CD1c-positive myeloid dendritic cell (primary cell): ENCODE data around the gene MZT2A.
"Not testable (repeated sequence)": the region's sequence is repeated elsewhere in the genome, so short reads cannot be mapped to it uniquely, and the experiment has no call there.

Experiments used
- DNase-seq: peaks from one replicate; pipeline ENCODE4 v3.0.0-alpha.2; 2016; ENCODE audit errors: extremely low spot score

MZT2A gene

GRCh38 chr2:131520526-131520925, 28.3 kb upstream of the MZT2A start:
- no peak for DNase-seq

DNA sequence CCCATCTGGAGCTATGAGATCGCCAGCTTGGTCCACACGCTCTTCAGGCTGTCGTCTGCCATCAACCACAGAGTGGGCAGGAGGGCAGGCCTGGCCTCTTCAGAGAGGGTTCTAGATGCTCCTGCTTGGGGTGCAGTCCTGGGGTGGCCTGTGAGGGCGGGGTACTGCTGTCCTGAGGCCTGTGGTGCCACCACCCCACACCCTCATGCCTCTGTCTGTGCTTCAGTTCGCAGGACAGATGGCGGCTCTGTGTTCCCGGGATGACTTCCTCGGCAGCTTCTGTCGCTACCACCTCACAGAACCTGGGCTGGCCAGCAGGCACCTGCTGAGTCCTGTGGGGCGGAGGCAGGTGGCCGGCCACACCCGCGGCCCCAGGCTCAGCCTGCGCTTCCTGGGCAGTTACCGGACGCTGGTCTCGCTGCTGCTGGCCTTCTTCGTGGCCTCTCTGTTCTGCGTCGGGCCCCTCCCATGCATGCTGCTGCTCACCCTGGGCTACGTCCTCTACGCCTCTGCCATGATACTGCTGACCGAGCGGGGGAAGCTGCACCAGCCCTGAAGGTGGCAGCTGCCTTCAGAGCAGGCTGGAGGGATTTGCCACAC, 27.8 kb upstream of the MZT2A start:
- not testable (repeated sequence) for DNase-seq

DNA sequence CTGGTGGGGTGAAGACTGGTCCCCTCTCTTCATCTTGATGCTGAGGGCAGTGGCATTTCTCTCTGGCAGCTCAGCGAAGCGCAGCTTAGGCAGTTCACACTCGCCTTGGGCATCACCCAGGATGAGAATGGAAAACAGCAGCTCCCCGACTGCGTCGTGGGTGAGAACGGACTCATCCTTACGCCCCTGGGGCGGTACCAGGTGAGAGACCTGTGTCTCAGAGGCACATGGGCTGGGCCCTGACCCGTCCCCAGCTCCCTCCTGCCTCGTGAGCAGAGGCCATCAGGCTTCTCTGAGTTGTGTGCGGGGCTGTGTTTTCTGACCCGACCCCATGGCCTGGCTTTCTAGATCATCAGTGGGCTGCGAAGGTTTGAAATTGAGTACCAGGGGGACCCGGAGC, 27.3 kb upstream of the MZT2A start:
- DNase-seq: no peak

DNA sequence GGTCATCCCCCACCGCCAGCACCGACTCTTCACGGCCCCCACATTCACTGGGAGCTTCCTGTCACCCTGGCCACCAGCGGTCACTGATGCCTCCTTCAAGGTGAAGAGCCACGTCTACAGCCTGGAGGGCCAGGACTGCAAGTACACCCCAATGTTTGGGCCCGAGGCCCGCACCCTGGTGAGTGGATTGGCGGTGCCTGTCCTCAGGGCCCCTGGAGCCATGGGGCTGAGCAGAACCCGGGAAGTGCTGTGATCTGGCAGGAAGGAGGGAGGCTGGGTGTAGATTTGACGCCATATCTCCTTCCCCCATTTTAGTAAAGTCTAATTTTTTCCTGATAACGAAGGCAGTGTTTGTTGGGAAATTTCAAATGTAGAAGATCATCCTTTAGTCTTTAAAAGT, 26.3 kb upstream of the MZT2A start:
- not testable (repeated sequence) for DNase-seq

GRCh38 chr2:131517856-131518255, 25.7 kb upstream of the MZT2A start:
- DNase-seq: not testable (repeated sequence)

DNA sequence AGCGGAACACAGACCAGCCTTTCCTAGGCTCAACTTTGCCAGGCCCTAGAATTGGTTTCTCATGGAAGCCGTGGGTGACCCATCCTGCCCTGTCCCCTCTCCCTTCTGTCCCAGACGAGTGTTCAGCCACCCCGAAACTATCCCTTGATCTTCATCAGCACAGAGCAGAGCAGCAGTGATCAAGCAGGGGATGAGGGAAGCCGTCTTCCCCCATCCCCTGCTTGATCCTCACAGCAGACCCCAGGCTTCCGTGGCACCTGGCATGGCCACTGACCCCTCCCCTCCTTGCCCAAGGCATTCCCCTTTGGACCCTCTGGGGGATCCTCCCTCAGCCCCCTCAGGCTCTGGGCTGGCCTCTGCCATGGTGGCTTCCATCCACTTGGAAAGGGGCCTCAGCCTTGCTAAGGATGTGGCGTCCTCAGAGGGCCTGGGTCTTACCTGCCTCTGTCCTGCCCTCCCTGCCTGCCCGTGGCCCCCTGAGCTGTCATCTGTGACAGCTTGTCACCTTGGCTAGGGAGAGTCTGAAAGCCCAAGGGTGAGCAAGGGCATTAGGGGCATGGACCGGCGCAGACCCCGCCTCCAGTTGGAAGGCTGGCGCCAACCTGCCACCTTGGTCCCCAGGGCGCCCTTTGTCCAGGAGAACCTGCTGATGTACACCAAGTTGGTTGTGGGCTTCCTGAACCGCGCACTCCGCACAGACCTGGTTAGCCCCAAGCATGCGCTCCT, 25.1 kb upstream of the MZT2A start:
- DNase-seq: no peak

DNA sequence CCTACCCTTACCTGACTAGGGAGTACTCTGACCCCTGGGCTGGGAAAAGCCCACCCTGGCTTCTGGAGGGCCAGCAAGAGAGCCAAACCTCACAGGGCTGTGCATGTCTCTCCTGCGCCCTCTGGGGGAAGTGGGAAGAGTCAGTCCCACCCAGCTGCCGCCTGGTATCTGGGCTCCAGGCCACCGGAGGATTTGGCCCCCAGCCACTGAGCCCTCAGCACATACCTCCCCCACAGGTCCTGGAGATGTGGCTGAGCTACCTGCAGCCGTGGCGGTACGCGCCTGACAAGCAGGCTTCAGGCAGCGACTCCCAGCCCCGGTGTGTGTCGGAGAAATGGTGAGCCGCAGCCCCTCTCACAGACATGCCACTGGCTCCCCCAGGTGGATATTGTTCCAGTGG, 24.4 kb upstream of the MZT2A start:
- DNase-seq: not testable (repeated sequence)

GRCh38 chr2:131516011-131516410, 23.8 kb upstream of the MZT2A start:
- no peak for DNase-seq

- DNase-seq: not testable (repeated sequence)
Measured at GRCh38 chr2:131515235-131515634, 23.0 kb upstream of the MZT2A start.

- DNase-seq: not testable (repeated sequence)
Measured at GRCh38 chr2:131514408-131515166, 22.4 kb upstream of the MZT2A start.

GRCh38 chr2:131511969-131512870, 20.0 kb upstream of the MZT2A start:
- DNase-seq: not testable (repeated sequence)

DNA sequence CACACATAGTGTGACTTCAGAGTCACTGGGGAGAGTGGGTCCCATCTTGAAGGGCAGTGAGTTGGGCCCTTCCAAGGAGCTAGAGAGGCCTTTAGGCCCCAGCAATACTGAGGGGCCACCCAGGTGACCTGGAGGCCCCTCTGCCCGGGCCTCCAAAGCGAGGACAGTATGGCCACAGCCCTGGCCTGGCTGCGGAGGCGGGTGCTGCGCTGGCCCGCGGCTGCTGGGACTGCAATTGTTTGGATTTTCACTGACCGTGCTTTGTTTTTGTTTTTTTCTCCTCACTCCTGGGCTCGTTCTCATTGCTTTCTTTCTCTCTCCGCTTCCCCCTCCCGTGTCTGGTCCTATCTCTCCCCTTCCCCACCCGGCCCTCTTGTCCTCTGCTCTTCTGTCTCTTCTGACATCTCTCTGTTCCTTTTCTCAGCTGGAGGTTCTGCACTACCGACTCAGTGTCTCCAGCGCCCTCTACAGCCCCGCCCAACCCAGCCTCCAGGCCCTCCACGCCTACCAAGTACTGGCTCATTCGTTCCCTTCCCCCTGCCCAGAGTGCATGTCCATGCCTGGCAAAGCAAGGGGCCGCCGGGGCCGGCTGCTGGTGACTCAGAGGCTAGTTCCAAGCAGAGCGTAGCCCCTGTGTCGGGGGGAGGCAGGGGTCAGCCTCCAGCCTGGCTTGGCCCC, 19.2 kb upstream of the MZT2A start:
- not testable (repeated sequence) for DNase-seq

DNA sequence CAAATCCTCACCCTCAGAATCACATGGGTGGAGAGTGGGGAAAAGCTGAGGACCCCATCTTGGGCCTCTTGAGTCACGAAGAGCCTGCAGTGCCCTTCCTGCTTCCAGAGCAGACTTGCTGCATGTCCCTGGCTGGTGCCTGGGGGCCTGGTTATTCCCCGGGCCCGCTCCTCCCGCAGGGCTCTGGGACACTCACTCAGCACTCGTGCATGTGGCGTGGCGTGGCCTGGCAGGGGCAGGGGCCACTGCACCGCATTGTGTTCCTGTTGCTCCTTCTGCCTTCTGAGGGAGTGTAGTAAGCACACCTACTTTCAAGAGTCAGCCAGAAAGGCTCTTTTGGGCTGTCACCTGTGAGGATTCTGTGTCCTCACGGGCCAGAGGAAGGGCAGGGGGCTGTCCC, 17.4 kb upstream of the MZT2A start:
- no peak for DNase-seq

GRCh38 chr2:131504082-131504750, 12.0 kb upstream of the MZT2A start:
- DNase-seq: not testable (repeated sequence)

DNA sequence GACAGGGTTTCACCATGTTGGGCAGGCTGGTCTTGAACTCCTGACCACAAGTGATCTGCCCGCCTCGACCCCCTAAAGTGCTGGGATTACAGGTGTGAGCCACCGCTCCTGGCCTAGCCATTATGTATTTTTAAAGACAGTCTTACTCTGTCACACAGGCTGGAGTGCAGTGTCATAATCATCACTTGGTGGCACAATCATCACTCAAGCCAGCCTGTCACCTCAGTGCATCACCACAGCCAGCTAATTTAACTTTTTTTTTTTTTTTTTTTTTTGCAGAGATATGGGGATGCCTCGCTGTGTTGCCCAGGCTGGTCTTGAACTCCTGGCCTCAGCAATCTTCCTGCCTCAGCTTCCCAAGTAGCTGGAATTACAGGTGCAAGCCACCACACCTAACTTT, 11.4 kb upstream of the MZT2A start:
- DNase-seq: not testable (repeated sequence)

GRCh38 chr2:131498321-131498973, 6.2 kb upstream of the MZT2A start:
- not testable (repeated sequence) for DNase-seq

GRCh38 chr2:131495506-131495905, 3.3 kb upstream of the MZT2A start:
- not testable (repeated sequence) for DNase-seq

- DNase-seq: no peak
Measured at GRCh38 chr2:131493199-131493968, 1.2 kb upstream of the MZT2A start.
